Spleen (tissue), 7 donors: ENCODE measurements around the gene MAS1L.

ENCODE experiments used
- POLR2AphosphoS5 ChIP-seq, 3 donors: sonication (generic); formaldehyde crosslinking; IDR thresholded peaks; one replicate each; pipeline ENCODE4 v1.5.1; 2017; ENCODE audit warnings: antibody characterized with exemption in 3 of 3
- TF ChIP-seq, protein P1 (sequence below), 11 experiments: fragments of 200-600 bp in 7 of 11; fragments of 450-650 bp in 4 of 11; sonication (generic) in 4 of 11; IDR thresholded peaks in 8 of 11; conservative IDR thresholded peaks in 3 of 11; 1 replicate in 7 of 11; 2 replicates in 4 of 11; pipeline versions ENCODE4 v1.4.0 to v1.8.0; 2016 to 2021; ENCODE audit warnings: antibody characterized with exemption in 11 of 11, inconsistent platforms in 4 of 11, mild to moderate bottlenecking in 1 of 11
- donor health status: DM: no; HTN: no; CAD: no; lungs with moderate emphysema.
- donor health status: DM: no; HTN: no; CAD: no.
- donor health status: DM: no; HTN: no; CAD: no.

DNA sequence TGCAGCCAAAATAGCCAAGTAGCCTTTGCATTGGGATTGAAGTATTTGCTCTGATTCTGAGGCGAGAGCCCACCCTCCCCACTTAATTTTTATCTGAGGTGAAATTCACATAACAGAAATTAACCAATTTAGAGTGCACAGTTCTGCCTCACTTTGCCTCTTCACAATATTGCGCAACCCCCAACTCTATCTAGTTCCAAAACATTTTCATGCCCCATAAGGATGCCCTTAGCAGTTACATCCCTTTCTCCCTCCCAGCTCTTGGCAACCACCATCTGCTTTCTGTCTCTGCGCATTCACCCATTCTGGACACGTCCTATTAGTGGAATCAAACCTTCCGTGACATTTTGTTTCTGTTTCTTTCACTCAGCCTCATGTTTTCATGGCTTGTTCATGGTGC, 9.0 kb downstream of the MAS1L start:
- TF ChIP-seq, protein P1, sequence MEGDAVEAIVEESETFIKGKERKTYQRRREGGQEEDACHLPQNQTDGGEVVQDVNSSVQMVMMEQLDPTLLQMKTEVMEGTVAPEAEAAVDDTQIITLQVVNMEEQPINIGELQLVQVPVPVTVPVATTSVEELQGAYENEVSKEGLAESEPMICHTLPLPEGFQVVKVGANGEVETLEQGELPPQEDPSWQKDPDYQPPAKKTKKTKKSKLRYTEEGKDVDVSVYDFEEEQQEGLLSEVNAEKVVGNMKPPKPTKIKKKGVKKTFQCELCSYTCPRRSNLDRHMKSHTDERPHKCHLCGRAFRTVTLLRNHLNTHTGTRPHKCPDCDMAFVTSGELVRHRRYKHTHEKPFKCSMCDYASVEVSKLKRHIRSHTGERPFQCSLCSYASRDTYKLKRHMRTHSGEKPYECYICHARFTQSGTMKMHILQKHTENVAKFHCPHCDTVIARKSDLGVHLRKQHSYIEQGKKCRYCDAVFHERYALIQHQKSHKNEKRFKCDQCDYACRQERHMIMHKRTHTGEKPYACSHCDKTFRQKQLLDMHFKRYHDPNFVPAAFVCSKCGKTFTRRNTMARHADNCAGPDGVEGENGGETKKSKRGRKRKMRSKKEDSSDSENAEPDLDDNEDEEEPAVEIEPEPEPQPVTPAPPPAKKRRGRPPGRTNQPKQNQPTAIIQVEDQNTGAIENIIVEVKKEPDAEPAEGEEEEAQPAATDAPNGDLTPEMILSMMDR (IDR thresholded peaks at IDR 0.05 in 8 of 11, conservative IDR thresholded peaks at IDR 0.05 in 3 of 11): no peak
- no peak for TF ChIP-seq POLR2AphosphoS5 (IDR thresholded peaks at IDR 0.05)
